IPS-NIHi7 (cell line): ENCODE results near the gene TBX5.

ENCODE experiments used
- DNase-seq: peaks from one replicate; pipeline ENCODE4 v3.0.0; 2012; ENCODE audit warnings: mixed read lengths; ENCODE audit errors: extremely low spot score

TBX5 gene

GRCh38 chr12:114431902-114432301 is 26.0 kb upstream of the TBX5 start:
- no peak for DNase-seq

GRCh38 chr12:114430306-114430705 is 24.4 kb upstream of the TBX5 start:
- DNase-seq, result no peak

- no peak for DNase-seq
These were observed 19.2 kb upstream of the TBX5 start for GRCh38 chr12:114425031-114425626.

GRCh38 chr12:114420944-114421335 is 15.0 kb upstream of the TBX5 start:
- no peak for DNase-seq

GRCh38 chr12:114420182-114420943 is 14.4 kb upstream of the TBX5 start:
- no peak for DNase-seq

- DNase-seq, result no peak
These were observed 10.1 kb upstream of the TBX5 start for GRCh38 chr12:114416028-114416427.

GRCh38 chr12:114415525-114415868 is 9.6 kb upstream of the TBX5 start:
- DNase-seq, result no peak

- DNase-seq, result no peak
These were observed 9.1 kb upstream of the TBX5 start for GRCh38 chr12:114414866-114415524.

- DNase-seq, result no peak
These were observed 8.3 kb upstream of the TBX5 start for GRCh38 chr12:114414031-114414865.

GRCh38 chr12:114412825-114413749 is 7.1 kb upstream of the TBX5 start:
- no peak for DNase-seq

GRCh38 chr12:114412307-114412706 is 6.4 kb upstream of the TBX5 start:
- DNase-seq, result no peak

GRCh38 chr12:114411071-114411837 is 5.3 kb upstream of the TBX5 start:
- DNase-seq, result no peak

- no peak for DNase-seq
These were observed 4.1 kb upstream of the TBX5 start for GRCh38 chr12:114409852-114410600.

GRCh38 chr12:114408886-114409851 is 3.2 kb upstream of the TBX5 start:
- DNase-seq, result no peak

GRCh38 chr12:114408471-114408885 is 2.5 kb upstream of the TBX5 start:
- no peak for DNase-seq

- DNase-seq, result no peak
These were observed 2.0 kb upstream of the TBX5 start for GRCh38 chr12:114407842-114408411.

- no peak for DNase-seq
These were observed 1.3 kb upstream of the TBX5 start for GRCh38 chr12:114406984-114407841.
